22Rv1 (cell line): ENCODE measurements around the gene OR10A7.
A peak's percentile ranks its signal among the peaks of the same experiment; 100 is the strongest.
"Not testable (repeated sequence)": the region's sequence is repeated elsewhere in the genome, so short reads cannot be mapped to it uniquely, and the experiment has no call there.

Experiments
- H3K27ac ChIP-seq: fragments of 450-650 bp; 2 replicates; pipeline ENCODE4 v1.5.1; 2017
- CTCF ChIP-seq: fragments of 450-650 bp; IDR thresholded peaks from 2 replicates; pipeline ENCODE4 v1.5.1; 2017; ENCODE audit warnings: mild to moderate bottlenecking
- ZFX ChIP-seq: fragments of 450-650 bp; IDR thresholded peaks from 2 replicates; pipeline ENCODE4 v1.6.1; 2017; ENCODE audit warnings: antibody characterized with exemption, borderline replicate concordance

Gene OR10A7

GRCh38 chr12:55220725-55221124, at the start of gene OR10A7:
TSS of gene OR10A7 (plus strand) at chr12:55221025. CDS start at chr12:55221025, 0 bp downstream.
- TF ChIP-seq ZFX (no peak), CTCF (no peak)
- no peak within 1 kb of the TSS for H3K27ac ChIP-seq

- TF ChIP-seq ZFX (no peak), CTCF (no peak)
- no peak overlapping the region for H3K27ac ChIP-seq
Observed at GRCh38 chr12:55171445-55171844, 49.4 kb upstream of the OR10A7 start.

- not testable (repeated sequence) for H3K27ac ChIP-seq
Observed at GRCh38 chr12:55171846-55172245, 49.0 kb upstream of the OR10A7 start.

- no peak overlapping the region for H3K27ac ChIP-seq
- TF ChIP-seq ZFX (no peak), CTCF (no peak)
Observed at GRCh38 chr12:55172686-55173085, 48.1 kb upstream of the OR10A7 start.

GRCh38 chr12:55173456-55173855, 47.4 kb upstream of the OR10A7 start:
- H3K27ac ChIP-seq, result no peak overlapping the region
- no peak for TF ChIP-seq ZFX
- TF ChIP-seq CTCF, result no peak

GRCh38 chr12:55188573-55188972, 32.3 kb upstream of the OR10A7 start:
- no peak for TF ChIP-seq CTCF
- TF ChIP-seq ZFX, result no peak
- no peak overlapping the region for H3K27ac ChIP-seq

GRCh38 chr12:55188974-55189556, 31.8 kb upstream of the OR10A7 start:
- H3K27ac ChIP-seq, result no peak overlapping the region
- TF ChIP-seq CTCF, result peak; percentile 88
- TF ChIP-seq ZFX, result no peak

GRCh38 chr12:55194382-55194781, 26.4 kb upstream of the OR10A7 start:
- no peak overlapping the region for H3K27ac ChIP-seq
- TF ChIP-seq ZFX, result no peak
